ENCODE measurements around the gene MTMR12. TPM values are rescaled to one million over a fixed set of nuclear protein-coding genes. Genes with fewer than 3 reads are reported as not detected.

MTMR12 gene
- total and polyA plus RNA-seq, 2 donors from 2014 or later: 9.3 to 52.8 TPM

- no peak for TF ChIP-seq CTCF (IDR thresholded peaks at IDR 0.05; ENCODE audit: borderline replicate concordance, extremely low read depth, insufficient read depth)
- peak overlapping the region; percentile 97 for H3K27ac ChIP-seq (ENCODE audit: low read depth in 2 of 2, low read length in 2 of 2)
- H3K9me3 ChIP-seq (ENCODE audit: control insufficient read depth in 2 of 3, insufficient read depth in 1 of 3, low read length in 3 of 3): no peaks in the 10 kb centered on the region
- peak overlapping the region; percentile 43 to 92 (median 78) for H3K4me3 ChIP-seq (ENCODE audit: low read length in 3 of 3)
- peak overlapping the region; percentile 17 to 85 (median 74) for H3K9ac ChIP-seq (ENCODE audit: low read length in 3 of 3)
- FAIRE-seq (no peak), DNase-seq (peak in 1 of 5 donors; percentile 33)
- no peaks in the 10 kb centered on the region for H3K27me3 ChIP-seq (ENCODE audit: control insufficient read depth, insufficient read depth, low read length)
- no peaks in the 10 kb centered on the region for H3K36me3 ChIP-seq (ENCODE audit: control insufficient read depth in 2 of 3, insufficient read depth in 3 of 3, low read length in 3 of 3)
- intact Hi-C loops (cut with DNase I): no loop called here
- peaks cover 0 to 20% (median 17%) of the 10 kb centered on the region in 3 donors for H3K4me1 ChIP-seq (ENCODE audit: control insufficient read depth in 2 of 3, insufficient read depth in 2 of 3, low read depth in 1 of 3, low read length in 3 of 3)
Measured at GRCh38 chr5:32311404-32312196, 1.1 kb downstream of the MTMR12 start.

GRCh38 chr5:32309761-32310160, 3.0 kb downstream of the MTMR12 start:
- intact Hi-C loops (cut with DNase I): no loop called here

GRCh38 chr5:32308946-32309345, 3.8 kb downstream of the MTMR12 start:
- DNase-seq: no peak
- Histone ChIP-seq H3K27me3 (ENCODE audit: control insufficient read depth, insufficient read depth, low read length) (no peaks in the 10 kb centered on the region), H3K9me3 (ENCODE audit: control insufficient read depth in 2 of 3, insufficient read depth in 1 of 3, low read length in 3 of 3) (no peaks in the 10 kb centered on the region), H3K27ac (ENCODE audit: low read depth in 2 of 2, low read length in 2 of 2) (peak overlapping the region; percentile 39 to 76), H3K4me1 (ENCODE audit: control insufficient read depth in 2 of 3, insufficient read depth in 2 of 3, low read depth in 1 of 3, low read length in 3 of 3) (peaks cover 0 to 21% (median 21%) of the 10 kb centered on the region in 3 donors), H3K9ac (ENCODE audit: low read length in 3 of 3) (no peak overlapping the region), H3K36me3 (ENCODE audit: control insufficient read depth in 2 of 3, insufficient read depth in 3 of 3, low read length in 3 of 3) (no peaks in the 10 kb centered on the region), H3K4me3 (ENCODE audit: low read length in 3 of 3) (no peak overlapping the region)
- TF ChIP-seq CTCF (IDR thresholded peaks at IDR 0.05; ENCODE audit: borderline replicate concordance, extremely low read depth, insufficient read depth): no peak
- intact Hi-C loops (cut with DNase I): no loop called here
- no peak for FAIRE-seq

More at GRCh38 chr5:32309761-32310160, 3.0 kb downstream of the MTMR12 start:
- DNase-seq: no peak
- H3K27me3 ChIP-seq (ENCODE audit: control insufficient read depth, insufficient read depth, low read length): no peaks in the 10 kb centered on the region
- no peak overlapping the region for H3K9ac ChIP-seq (ENCODE audit: low read length in 3 of 3)
- no peak overlapping the region for H3K4me3 ChIP-seq (ENCODE audit: low read length in 3 of 3)
- peaks cover 0 to 21% (median 19%) of the 10 kb centered on the region in 3 donors for H3K4me1 ChIP-seq (ENCODE audit: control insufficient read depth in 2 of 3, insufficient read depth in 2 of 3, low read depth in 1 of 3, low read length in 3 of 3)
- FAIRE-seq: no peak
- H3K36me3 ChIP-seq (ENCODE audit: control insufficient read depth in 2 of 3, insufficient read depth in 3 of 3, low read length in 3 of 3): no peaks in the 10 kb centered on the region
- H3K9me3 ChIP-seq (ENCODE audit: control insufficient read depth in 2 of 3, insufficient read depth in 1 of 3, low read length in 3 of 3): no peaks in the 10 kb centered on the region
- TF ChIP-seq CTCF (IDR thresholded peaks at IDR 0.05; ENCODE audit: borderline replicate concordance, extremely low read depth, insufficient read depth): no peak
- H3K27ac ChIP-seq (ENCODE audit: low read depth in 2 of 2, low read length in 2 of 2): peak overlapping the region in 1 of 2 donors; percentile 8

All from kidney (tissue), 14 donors.